ENCODE measurements around the gene PTPRD.

PTPRD gene

GRCh38 chr9:10054456-10054855, 558.3 kb downstream of the PTPRD start:
- DNase-seq (ENCODE audit: low read depth, low spot score), result no peak

DNA sequence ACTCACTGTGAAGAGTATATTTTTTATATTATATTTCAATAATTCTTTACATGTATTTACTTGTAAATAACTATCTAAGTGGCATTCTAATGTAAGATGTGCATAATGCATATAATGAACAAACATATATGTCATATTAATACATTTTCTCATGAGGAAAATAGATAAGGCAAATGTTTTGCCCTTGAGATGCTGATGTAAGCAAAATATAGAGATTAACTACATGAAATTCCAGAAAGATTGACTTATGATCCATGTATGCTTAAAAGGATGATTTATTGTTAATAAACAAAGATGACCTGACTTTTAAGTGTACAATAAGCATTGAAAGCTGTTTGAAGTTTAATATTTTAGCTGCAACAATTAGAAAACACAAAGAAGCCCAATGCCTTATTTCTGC, 559.9 kb downstream of the PTPRD start:
- DNase-seq (ENCODE audit: low read depth, low spot score), result no peak

- DNase-seq (ENCODE audit: low read depth, low spot score), result no peak
Observed at GRCh38 chr9:10052181-10052580, 560.6 kb downstream of the PTPRD start.

GRCh38 chr9:10050016-10050415, 562.8 kb downstream of the PTPRD start:
- DNase-seq (ENCODE audit: low read depth, low spot score), result no peak

GRCh38 chr9:10048994-10049393, 563.8 kb downstream of the PTPRD start:
- no peak for DNase-seq (ENCODE audit: low read depth, low spot score)

GRCh38 chr9:10045598-10045997, 567.2 kb downstream of the PTPRD start:
- DNase-seq (ENCODE audit: low read depth, low spot score), result no peak

- no peak for DNase-seq (ENCODE audit: low read depth, low spot score)
Observed at GRCh38 chr9:10041726-10042229, 571.0 kb downstream of the PTPRD start.

DNA sequence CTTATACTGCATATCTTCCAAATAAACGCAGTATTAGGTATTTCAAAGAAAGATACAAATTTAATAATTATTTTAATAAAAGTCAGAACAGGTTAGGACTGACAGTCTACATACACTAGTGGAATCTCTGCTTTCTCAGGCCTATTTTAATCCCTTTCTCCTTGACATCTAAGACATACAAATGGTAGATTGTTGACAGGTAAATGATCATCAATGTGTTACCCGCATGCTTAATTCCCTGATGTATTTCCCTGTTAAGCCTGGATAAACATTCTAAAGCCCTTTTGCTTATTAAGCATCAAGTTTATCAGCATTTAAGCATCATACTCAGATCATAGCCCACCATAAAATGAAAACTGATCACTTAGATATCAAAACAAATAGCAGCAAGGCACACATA, 576.7 kb downstream of the PTPRD start:
- DNase-seq (ENCODE audit: low read depth, low spot score), result no peak

- no peak for DNase-seq (ENCODE audit: low read depth, low spot score)
Observed at GRCh38 chr9:10032166-10032565, 580.6 kb downstream of the PTPRD start.

- DNase-seq (ENCODE audit: low read depth, low spot score), result no peak
Observed at GRCh38 chr9:10026443-10026984, 586.3 kb downstream of the PTPRD start.

DNA sequence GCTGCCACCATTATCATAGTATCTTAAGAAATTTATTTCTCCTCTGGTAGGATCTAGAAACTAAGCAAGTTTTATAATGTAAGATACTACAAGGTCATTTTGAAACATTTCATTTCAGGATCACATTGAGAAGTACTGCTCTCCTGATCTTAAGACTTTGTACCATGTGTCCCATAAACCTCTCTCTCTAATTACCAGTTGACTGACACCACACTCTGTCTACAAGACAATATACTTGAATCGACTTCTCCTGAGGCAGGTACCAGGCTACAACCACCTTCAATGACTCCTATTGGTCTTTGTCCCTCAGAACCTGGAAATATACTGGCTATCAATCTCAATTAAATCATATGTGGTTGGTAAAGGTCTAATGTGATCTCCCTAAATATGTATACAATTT, 597.0 kb downstream of the PTPRD start:
- no peak for DNase-seq (ENCODE audit: low read depth, low spot score)

- no peak for DNase-seq (ENCODE audit: low read depth, low spot score)
Observed at GRCh38 chr9:10014889-10015288, 597.9 kb downstream of the PTPRD start.

DNA sequence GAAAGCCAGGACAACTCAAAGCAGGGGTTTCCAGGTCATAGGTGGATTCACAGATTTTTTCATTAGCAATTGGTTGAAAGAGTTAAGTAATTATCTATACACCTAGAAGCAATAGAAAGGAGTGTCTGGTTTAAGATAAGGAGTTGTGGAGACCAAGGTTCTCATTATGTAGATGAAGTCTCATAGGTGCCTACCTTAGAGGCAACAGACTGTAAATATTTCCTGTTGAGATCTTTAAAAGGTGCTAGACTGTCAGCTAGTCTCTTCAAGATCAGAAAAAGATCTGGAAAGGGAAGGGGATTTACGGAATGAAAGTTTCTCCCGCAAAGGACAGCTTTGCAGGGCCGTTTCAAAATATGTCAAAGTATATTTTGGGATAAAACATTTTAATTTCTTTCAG, 603.4 kb downstream of the PTPRD start:
- DNase-seq (ENCODE audit: low read depth, low spot score), result no peak

GRCh38 chr9:10008101-10008799, 604.6 kb downstream of the PTPRD start:
- no peak for DNase-seq (ENCODE audit: low read depth, low spot score)

DNA sequence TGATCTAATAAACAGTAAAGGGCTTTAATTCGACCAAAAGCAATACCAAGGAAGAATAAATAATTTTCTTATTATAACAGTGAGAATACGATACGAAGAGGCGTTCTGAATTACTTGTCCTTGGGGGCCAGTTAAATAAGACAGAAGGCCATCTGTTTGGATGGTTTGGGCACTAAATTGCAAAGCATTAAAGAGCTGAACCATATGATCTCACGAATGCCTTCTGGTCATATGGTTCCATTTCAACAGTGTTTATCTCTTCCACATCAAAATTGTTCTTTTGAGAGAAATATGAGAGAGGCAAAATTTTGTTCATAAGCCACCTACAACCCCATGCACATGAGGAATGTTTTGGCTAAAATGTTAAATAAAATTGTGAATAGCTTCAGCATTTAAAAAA, 605.4 kb downstream of the PTPRD start:
- DNase-seq (ENCODE audit: low read depth, low spot score), result no peak

DNA sequence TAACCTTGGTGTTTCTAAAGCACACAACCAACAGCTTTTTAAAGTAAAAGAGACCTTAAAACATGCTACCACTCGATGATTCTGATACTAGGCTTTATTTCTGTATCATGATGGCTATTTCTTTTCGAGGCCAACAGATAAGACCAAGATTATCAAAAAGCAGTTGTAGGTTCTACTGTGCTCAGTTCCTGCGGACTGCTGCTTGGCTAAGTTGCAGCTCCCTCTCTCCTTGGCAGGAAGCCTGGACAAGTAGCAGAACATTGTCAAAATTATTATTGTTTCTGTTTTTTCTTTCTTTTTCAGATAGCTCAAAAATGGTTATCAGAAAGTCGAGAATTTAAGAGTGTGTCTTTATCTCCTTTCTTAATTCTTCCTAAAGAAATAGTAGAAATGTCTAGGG, 607.6 kb downstream of the PTPRD start:
- DNase-seq (ENCODE audit: low read depth, low spot score), result no peak

GRCh38 chr9:10003047-10003446, 609.8 kb downstream of the PTPRD start:
- DNase-seq (ENCODE audit: low read depth, low spot score), result no peak

- no peak for DNase-seq (ENCODE audit: low read depth, low spot score)
Observed at GRCh38 chr9:10000669-10001068, 612.1 kb downstream of the PTPRD start.

- DNase-seq (ENCODE audit: low read depth, low spot score), result no peak
Observed at GRCh38 chr9:9998491-9999287, 614.1 kb downstream of the PTPRD start.

DNA sequence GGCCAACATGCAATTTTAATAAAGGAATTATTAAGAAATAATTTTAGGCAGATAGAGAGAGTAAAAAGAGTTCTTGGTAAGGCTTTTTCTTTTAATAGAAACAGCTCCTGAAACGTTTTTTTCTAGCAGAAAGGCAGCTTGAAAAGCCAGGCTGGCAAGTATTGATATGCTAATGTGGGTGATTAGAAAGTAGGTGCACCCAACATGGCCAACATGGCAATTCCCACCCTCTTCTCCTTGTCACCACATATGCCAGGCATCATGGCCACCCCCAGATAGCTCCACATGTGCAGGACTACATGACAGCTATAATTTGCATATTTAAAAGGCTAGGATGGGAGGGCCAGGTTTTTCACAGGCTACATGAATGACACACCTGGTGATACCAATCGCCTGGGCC, 615.2 kb downstream of the PTPRD start:
- no peak for DNase-seq (ENCODE audit: low read depth, low spot score)

- no peak for DNase-seq (ENCODE audit: low read depth, low spot score)
Observed at GRCh38 chr9:9996259-9996658, 616.5 kb downstream of the PTPRD start.

- no peak for DNase-seq (ENCODE audit: low read depth, low spot score)
Observed at GRCh38 chr9:9992936-9993335, 619.9 kb downstream of the PTPRD start.

DNA sequence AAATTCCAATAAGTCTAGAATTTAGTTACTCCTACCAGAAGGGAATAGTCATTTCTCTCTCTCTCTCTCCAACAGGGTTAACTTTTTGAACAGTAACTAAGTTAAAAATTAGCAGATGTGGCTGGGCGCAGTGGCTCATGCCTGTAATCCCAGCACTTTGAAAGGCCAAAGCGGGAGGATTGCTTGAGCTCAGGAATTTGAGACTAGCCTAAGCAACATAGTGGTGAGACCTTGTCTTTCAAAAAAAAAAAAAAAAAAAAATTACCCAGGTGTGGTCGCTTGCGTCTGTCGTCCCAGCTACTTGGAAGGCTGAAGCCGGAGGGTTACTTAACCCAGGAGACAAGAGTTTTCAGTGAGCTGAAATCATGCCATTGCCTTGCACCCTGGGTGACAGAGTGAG, 639.7 kb downstream of the PTPRD start:
- DNase-seq (ENCODE audit: low read depth, low spot score), result no peak
